ENCODE results near the gene TLR2.
A peak's percentile ranks its signal among the peaks of the same experiment; 100 is the strongest.
"Not testable (repeated sequence)": the region's sequence is repeated elsewhere in the genome, so short reads cannot be mapped to it uniquely, and the experiment has no call there.

TLR2 gene

DNA sequence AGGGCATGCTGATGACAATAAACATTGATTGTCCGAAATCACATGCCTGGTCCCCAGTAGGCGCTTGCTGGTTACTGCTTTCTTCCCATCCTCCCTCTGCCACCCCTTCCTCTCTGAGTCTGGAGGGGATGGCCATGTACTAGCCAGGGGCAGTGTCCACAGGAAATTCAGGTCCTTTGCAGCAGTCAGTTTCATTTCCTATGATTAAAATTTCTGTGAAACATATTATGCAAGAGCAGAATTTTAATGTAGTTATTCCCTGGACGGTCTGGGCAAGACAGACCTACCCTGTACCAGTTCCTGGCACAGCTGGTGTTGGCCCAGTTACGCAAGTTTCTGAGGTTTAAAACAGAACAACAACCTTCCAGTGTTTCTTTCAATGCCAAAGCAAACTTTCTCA lies 28.2 kb upstream of the TLR2 start:
- FAIRE-seq: no peak

DNA sequence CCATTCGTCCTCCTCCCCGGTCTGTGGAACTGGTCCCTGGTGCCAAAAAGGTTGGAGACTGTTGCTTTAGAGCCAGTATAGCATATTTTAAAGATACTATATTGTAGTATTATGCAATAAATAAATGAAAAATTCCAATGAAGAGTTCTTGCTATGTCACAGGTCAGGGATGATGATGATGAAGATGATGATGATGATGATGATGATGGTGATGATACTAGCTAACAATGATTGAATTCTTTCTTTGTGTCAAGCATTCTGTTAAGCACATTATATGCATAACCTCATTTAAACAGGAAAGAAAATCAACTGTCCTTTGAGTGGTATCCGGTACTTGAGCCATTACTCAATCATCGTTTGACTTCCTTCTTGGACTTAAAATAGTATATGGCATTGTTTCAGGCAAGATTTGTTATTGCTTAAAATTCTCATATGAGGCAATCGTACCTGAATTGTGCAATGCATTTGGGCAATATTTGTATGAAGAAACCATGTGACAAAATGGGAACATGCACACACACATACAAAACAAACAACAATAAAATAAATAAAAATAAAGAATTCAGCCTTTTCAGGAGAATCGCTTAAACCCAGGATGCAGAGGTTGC lies 22.8 kb upstream of the TLR2 start:
- FAIRE-seq (no peak), DNase-seq (ENCODE audit: low spot score) (no peak)

More for the DNA sequence above, 28.2 kb upstream of the TLR2 start:
- DNase-seq (ENCODE audit: low spot score): no peak

DNA sequence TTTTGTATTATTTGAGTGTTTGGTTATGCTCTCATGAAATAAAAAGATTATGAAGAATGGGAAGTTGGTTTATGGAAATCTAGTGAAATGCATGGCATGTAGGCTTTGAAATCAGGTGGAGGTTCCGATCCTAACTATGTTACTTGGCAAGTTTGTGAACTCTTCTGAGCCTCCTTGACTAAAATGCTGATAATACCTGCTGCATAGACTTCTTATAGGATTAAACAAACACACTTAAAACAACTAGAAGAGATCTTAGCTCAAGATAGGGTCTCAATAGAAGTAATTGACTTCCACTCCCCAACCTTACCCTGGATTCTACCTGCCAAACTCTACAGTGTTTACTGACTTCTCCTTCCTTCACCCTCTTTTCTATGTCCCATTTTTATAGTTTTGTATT lies 22.2 kb upstream of the TLR2 start:
- FAIRE-seq: no peak
- DNase-seq (ENCODE audit: low spot score): no peak

DNA sequence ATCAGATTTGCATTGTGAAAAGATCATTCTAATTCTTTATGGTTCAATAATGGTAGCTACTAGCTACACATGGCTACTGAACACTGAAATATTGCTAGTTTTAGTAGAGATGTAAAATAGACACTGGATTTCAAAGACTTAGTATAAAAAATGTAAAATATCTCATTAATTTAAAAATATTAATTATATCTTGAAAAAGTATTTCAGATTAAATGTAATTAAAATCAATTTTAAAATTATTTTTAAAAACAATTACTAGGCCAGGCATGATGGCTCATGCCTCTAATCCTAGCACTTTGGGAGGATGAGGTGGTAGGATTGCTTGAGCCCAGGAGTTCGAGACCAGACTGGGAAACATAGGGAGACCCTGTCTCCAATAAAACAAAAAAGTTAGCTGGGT lies 20.4 kb upstream of the TLR2 start:
- FAIRE-seq (no peak), DNase-seq (ENCODE audit: low spot score) (no peak)

DNA sequence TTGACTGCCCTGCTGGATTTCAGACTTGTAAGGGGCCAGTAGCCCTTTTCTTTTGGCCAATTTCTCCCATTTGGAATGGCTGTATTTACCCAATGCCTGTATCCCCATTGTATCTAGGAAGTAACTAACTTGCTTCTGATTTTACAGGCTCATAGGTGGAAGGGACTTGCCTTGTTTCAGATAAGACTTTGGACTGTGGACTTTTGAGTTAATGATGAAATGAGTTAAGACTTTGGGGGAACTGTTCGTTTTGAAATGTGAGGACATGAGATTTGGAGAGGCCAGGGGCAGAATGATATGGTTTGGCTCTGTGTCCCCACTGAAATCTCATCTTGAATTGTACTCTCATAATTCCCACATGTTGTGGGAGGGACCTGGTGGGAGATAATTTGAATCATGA lies 17.6 kb upstream of the TLR2 start:
- FAIRE-seq; DNase-seq (ENCODE audit: low spot score): not testable (repeated sequence)

DNA sequence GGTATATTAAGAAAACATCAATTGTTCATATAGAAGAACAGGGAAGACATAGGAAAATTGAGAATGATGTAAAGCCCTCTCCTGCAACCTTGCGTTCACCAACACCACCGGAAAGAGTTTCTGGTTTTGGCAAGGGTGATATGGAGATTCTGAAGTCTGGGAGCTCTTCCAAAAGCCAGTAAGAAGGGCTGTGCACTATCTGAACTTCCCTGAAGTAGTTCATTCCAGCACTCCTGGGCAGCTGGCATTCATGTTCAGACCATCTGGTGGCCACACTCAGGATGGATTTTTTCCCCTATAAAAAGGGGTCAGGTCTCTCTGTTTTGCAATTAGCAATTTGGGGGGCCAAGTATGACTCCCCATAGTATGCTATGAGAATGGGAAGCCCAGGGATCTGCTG lies 15.4 kb upstream of the TLR2 start:
- no peak for DNase-seq (ENCODE audit: low spot score)
- FAIRE-seq: no peak

DNA sequence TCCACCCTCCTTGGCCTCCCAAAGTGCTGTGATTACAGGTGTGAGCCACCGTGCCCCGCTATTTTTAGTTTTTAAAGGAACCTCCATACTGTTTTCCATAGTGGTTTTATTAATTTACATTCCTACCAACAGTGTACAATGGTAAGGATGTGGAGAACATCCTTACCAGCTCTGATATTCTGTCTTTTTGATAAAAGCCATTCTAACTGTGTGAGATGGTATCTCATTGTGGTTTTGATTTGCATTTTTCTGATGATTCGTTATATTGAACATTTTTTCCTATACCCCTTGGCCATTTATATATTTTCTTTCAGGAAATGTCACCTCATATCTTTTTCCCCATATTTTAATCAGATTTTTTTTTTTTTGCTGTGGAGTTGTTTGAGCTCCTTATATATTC lies 14.2 kb upstream of the TLR2 start:
- DNase-seq (ENCODE audit: low spot score) (no peak), FAIRE-seq (no peak)

DNA sequence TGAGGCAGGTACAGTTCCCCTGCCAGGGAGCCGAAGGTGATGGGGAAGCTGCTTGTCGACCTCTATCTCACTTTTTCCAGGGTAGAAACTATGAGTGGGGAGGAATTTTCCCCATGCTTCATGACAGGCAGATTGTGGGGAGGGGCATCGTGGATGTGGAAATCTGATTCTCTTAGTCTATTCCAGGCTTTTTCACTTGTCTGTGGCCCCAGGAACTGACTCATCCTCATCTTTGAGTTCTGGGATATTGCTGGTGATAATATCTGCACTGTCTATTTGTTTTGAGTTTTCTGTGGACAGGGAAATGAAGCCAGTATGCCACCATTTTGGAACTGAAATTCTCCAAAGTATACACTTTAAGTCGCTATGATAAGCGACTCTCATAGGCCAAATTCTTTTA lies 7.6 kb upstream of the TLR2 start:
- DNase-seq (ENCODE audit: low spot score): no peak
- no peak for FAIRE-seq

DNA sequence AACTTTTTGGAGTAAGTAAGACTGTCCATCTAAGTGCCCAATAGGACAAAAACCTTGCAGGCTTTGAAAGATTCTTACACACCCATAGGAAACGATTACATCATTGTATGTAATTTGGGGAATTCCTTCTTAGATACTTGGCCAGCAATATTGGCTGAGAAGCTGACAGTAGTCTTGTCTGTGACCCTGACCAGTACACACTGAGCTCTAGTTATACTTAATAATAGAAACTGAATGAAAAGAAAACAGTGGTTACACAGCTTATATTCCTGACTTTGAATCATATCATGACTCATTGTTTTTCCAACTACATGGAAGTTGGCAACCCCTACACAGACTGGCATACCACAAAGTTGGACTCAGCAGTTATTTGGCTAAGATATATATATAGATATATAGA lies 7.1 kb upstream of the TLR2 start:
- no peak for FAIRE-seq
- peak; percentile 52 for DNase-seq (ENCODE audit: low spot score)

DNA sequence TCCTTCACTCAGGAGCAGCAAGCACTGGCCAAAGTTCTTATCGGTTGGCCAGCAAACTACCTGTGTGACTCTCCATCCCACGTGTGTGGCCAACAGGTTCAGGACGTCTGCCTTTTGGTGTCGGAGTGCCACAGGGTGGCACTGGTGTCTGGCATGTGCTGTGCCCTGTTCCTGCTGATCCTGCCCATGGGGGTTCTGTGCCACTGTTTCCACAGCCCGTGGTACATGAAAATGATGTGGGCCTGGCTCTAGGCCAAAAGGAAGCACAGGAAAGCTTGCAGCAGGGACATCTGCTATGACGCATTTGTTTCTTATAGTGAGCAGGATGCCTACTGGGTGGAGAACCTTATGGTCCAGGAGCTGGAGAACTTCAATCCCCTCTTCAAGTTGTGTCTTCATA lies 4.6 kb upstream of the TLR2 start:
- no peak for FAIRE-seq
- no peak for DNase-seq (ENCODE audit: low spot score)

DNA sequence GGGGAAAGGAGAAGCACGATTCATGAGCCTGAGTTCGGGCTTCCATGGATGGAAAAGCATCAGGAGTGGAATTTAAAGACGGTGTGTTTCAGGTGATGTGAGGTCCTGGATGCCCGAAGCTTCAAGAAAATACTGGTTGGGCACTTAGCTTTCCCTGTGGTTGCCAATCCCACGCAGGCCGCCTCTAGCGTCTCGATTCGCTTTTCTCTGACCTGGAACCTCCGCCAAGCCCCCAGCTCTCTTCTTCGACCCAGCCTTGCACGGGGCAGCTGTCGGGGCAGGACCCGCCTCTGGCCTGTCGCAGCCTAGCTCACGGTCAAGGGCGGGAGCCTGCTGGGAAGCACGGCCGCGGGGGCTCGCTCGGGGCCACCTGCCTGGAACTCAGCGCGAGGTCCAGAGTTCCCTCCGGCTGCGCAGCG lies 308 bp upstream of the TLR2 start:
- no peak for FAIRE-seq
- no peak for DNase-seq (ENCODE audit: low spot score)

DNA sequence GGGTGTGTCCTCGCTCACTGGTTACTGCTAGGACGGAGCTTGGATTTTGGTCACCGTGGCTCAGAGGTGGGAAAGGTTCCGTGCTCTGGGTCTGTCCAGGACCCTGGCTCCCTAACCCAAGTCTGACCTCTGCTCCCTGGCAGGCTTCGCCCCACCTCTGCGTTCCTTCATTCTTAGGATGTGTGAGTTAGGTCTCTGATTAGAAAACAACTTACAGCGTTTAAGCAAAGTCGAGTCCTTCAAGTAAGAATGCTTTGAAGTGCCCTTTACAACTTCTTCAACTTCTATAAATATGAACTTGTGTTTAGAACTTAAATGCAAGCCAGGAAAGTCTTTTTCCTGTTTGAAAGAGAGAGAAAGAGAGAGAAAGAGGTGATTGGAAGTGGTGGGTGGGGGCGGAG lies 891 bp downstream of the TLR2 start:
- no peak for DNase-seq (ENCODE audit: low spot score)
- FAIRE-seq: no peak

DNA sequence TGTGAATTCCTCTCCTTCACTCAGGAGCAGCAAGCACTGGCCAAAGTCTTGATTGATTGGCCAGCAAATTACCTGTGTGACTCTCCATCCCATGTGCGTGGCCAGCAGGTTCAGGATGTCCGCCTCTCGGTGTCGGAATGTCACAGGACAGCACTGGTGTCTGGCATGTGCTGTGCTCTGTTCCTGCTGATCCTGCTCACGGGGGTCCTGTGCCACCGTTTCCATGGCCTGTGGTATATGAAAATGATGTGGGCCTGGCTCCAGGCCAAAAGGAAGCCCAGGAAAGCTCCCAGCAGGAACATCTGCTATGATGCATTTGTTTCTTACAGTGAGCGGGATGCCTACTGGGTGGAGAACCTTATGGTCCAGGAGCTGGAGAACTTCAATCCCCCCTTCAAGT lies 20.4 kb downstream of the TLR2 start:
- no peak for DNase-seq (ENCODE audit: low spot score)
- FAIRE-seq: no peak

DNA sequence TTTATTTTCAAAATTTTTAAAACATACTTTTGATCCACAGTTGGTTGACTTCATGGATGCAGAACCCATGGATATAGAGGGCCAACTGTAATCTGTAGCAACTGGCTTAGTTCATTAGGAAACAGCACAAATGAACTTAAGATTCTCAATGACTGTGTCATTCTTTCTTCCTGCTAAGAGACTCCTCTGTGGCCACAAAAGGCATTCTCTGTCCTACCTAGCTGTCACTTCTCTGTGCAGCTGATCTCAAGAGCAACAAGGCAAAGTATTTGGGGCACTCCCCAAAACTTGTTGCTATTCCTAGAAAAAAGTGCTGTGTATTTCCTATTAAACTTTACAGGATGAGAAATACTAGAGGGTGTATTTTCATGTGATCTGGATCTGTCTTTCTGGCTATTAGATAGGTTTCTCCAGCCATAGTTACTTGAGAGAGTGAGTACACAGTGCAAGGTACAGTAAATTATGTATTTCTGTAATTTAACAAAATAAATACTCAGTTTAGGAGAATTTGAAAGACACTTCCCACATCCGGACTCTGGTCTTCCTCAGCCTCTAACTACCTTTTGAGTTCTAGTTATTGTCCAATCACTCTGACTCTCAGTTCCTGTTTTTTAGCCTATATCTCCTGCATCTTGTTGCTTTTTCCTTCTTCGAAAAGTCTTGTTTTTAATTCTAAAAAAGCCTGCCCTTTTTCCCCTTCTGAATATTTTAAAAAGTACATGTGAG lies 21.8 kb downstream of the TLR2 start:
- DNase-seq (ENCODE audit: low spot score) (no peak), FAIRE-seq (no peak)

DNA sequence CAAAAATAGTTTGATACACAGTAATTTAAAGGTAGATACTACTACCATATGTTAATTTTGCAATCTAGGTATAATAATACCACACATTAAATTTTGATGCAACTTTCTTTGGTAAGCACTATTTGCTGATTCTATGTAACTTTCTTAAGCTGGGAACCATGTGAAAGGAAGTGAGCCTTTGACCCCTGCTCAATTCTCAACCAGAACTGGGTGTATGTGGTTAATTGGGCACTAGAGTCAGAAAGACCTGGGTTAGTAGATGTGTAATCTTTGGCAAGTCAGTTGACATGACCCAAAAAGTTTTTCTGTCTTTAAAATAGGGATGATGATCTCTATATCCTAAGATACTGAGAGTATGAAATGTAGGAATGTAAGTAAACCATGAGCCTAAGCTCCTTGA lies 22.4 kb downstream of the TLR2 start:
- no peak for DNase-seq (ENCODE audit: low spot score)
- FAIRE-seq: no peak

DNA sequence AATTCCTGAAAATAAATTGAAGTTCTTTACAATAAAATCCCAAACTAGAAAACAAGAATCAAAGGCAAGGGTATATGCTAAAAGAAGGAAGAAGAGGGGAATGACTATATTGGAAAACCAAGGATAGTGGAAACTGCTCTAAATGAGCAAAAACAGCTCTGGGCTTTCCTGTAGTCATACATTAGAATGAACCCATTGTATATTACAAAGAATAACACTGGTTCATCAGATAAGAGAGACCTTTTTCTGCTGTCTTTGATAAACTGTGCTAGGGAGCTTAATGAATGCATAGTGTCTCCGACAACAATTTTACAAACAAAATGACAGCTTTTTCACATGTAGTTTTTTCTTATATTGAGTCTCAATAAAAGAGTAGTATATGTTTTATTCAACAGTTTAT lies 26.6 kb downstream of the TLR2 start:
- no peak for FAIRE-seq
- DNase-seq (ENCODE audit: low spot score): no peak

DNA sequence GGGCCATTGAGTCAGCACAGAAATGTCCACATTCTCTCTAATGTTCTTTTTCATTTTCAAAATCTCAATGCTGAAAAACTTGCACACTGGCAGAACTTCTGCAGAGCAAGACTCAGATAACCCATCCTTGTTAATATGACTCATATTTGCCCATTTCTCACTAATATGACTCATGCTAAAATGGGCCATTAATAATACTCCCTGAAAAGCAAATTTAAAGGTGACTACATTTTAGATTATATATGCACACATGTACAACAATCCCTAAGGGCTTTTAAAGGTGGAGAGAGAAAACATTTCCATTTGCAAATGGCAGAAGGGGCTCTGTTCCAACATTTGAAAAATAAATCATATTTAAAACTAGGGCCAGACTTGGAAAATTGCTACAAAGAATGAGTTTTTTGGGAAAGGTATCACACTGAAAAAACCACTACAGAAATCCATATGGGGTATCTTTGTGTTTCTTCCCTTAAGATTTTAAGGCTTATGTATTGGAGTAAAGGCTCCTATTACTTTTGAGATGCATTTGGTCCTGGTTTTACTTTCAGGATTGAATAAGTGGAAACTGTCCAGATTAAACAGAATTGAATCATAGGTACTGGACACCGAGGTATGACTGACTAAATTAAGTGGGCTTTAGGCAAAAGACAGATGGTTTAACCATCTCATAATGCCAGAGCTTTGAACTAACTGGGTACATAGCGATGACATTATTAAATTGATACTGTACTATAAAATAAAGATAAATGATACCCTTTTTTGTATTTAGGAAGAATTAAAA lies 30.0 kb downstream of the TLR2 start:
- DNase-seq (ENCODE audit: low spot score): peak; percentile 40
- no peak for FAIRE-seq

DNA sequence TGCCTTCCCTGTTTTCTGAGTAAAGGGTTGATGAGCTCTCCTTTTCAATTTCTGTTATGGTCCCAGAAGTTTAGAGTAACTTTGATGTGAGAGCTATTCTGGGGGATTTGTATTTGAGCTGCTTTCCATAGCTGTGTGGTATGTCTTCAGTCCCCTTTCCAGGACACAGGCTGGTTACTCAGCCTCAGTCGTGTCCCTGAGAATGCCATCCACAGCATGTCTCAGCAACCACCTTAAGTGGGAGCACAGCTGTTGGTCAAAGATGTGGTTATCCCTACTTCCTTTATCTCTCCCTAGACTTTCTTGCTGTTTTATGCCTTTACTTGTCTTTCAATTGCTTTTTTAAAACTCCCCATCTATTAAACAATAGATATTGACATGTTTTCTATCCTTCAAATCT lies 38.0 kb downstream of the TLR2 start:
- DNase-seq (ENCODE audit: low spot score) (no peak), FAIRE-seq (no peak)

DNA sequence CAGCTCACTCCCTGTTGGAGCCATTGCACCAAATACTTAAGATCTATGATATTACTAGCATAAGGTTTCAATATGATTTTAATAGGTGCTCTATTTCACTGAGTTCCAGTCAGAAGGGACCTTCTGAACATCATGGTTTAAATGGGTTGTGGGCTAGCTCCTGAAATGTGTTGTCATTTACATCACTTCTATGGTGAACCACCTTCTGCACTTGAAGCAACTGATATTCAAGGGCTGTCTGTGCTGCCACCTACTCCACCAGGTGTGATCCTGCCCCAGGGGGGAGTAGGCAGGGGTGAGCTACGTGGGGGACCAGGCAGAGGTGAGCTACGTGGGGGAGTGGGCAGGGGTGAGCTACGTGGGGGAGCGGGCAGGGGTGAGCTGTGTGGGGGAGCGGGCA lies 40.5 kb downstream of the TLR2 start:
- FAIRE-seq (no peak), DNase-seq (ENCODE audit: low spot score) (no peak)

DNA sequence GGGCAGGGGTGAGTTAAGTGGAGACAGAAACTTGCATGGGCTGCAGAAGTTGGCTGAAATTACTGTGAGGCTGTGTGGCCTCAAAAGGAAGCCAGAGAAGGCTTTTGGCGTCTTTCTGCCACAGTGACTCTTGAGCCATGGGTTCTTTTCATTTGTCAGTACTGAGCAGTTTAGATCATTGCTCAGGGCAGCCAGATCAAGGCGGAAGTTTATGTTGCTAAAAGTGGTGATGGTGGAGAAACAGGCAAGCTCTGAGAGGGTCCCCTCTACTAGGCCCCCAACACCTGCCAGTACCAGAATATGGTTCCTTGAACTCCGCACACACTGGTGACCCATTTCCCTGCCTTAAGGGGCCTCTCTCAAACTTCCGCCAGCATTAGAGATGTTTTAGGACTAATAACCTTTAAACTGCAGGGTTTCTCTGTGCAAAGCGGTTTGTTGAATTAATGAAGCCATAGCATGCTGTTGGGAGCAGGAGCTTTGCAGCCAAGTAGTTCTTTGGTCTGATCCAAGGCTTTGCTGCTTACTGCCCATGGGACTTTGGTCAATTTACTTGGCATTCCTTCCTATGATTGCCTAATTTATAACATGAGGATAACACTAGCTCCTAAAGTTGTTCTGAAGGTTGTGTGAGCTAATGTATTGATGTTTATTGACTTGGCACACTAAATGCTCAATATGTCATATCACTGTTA lies 41.2 kb downstream of the TLR2 start:
- DNase-seq (ENCODE audit: low spot score) (no peak), FAIRE-seq (no peak)

DNA sequence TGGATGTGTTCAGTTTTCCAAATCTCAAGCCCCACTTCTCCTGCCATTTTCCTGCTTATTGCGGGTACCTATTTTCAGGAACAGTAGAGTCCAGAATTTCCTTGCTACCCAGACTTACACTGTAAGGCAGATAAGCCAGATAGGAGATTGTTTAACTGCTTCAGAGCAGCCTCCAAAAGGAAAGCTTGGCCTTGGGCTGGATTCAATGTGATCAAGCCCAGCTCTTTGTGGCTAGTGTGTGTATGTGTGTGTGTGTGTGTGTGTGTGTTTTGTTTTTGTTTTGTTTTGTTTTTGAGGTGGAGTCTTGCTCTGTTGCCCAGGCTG lies 41.7 kb downstream of the TLR2 start:
- FAIRE-seq: no peak
- DNase-seq (ENCODE audit: low spot score): no peak

DNA sequence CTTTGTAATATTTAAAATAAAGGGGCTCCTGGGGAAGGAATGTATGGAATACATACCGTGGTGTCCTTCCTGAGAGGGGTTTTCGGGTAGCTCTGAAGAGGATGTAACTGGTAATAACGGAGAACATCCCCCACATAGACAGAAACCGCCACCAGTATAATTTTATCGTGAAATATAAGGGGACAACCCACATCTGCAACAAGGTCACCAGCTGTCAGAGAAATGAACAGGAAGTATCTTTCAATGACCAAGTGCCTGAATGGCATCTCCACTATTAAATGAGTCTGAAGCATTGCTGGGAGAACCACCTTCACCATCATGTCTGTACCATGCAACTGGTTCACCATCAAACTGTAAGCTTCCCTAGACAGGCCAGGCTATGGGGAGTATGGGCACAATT lies 44.1 kb downstream of the TLR2 start:
- FAIRE-seq: no peak
- no peak for DNase-seq (ENCODE audit: low spot score)

Measured in urothelium cell line (cell line).